Right lobe of liver (tissue), 6 donors: ENCODE measurements around the gene DTNA. TPM values are rescaled to one million over a fixed set of nuclear protein-coding genes. Genes with fewer than 3 reads are reported as not detected.

Experiments used
- ATAC-seq, 4 donors: fragments of 200-7000 bp; cut with Tn5 transposase; one replicate each; pipeline ENCODE4 v1.9.1; 2020; ENCODE audit warnings: mild to moderate bottlenecking in 4 of 4, moderate library complexity in 4 of 4
- DNase-seq, 3 donors: peaks; one replicate each; pipeline ENCODE4 v3.0.0-alpha.2; 2020
- H3K27ac ChIP-seq, 3 donors: fragments of 200-600 bp; one replicate each; pipeline ENCODE4 v1.8.0; 2022
- H3K27me3 ChIP-seq, 2 donors: fragments of 200-600 bp; one replicate each; pipeline ENCODE4 v1.8.0; 2022
- H3K36me3 ChIP-seq, 4 donors: fragments of 200-600 bp; sonication (generic) in 1 of 4; one replicate each; pipeline versions ENCODE4 v1.5.1 to v1.8.0; 2017 to 2022; ENCODE audit warnings: control low read depth in 1 of 4
- H3K4me1 ChIP-seq, 4 donors: fragments of 200-600 bp; sonication (generic) in 1 of 4; one replicate each; pipeline versions ENCODE4 v1.5.1 to v1.8.0; 2017 to 2022; ENCODE audit warnings: control low read depth in 1 of 4
- H3K4me3 ChIP-seq, 3 donors: fragments of 200-600 bp; one replicate each; pipeline ENCODE4 v1.8.0; 2022
- H3K9me3 ChIP-seq, 4 donors: fragments of 200-600 bp; sonication (generic) in 1 of 4; one replicate each; pipeline versions ENCODE4 v1.5.1 to v1.8.0; 2017 to 2022; ENCODE audit warnings: control low read depth in 1 of 4
- CTCF ChIP-seq, 4 donors: fragments of 200-600 bp in 3 of 4; fragments of 450-650 bp in 1 of 4; IDR thresholded peaks; one replicate each; pipeline versions ENCODE4 v1.5.1 to v1.8.0; 2016 to 2022; ENCODE audit warnings: antibody characterized with exemption in 4 of 4, mild to moderate bottlenecking in 2 of 4
- POLR2A ChIP-seq: fragments of 450-650 bp; IDR thresholded peaks from one replicate; pipeline ENCODE4 v1.6.1; 2017; ENCODE audit warnings: antibody characterized with exemption, mild to moderate bottlenecking
- WGBS: methylation state at CpG from one replicate; pipeline ENCODE4 v1.1.6; 2018; ENCODE audit warnings: low coverage, low lambda C conversion rate; ENCODE audit not compliant: insufficient coverage; ENCODE audit errors: missing lambda C conversion rate; 5-methylcytosine and 5-hydroxymethylcytosine counted together
- intact Hi-C, 2 donors: fragments of 100-400 bp; cut with DNase I; formaldehyde crosslinking; loops; one replicate each; pipeline versions ENCODE4 v1.11.2 to v1.14.1; 2022
- total RNA-seq, 6 experiments: library from RNA; depleted of rRNA in 2 of 6; stranded (reverse); fragments of >200 nt in 2 of 6; fragmentation: NEBNext Ultra II Directional in 3 of 6; extraction: Animal tissue kit (Norgen Biotek cat#: 25700) in 3 of 6; gene quantifications; one replicate each; pipeline versions ENCODE4 v1.1.0 to v1.2.4, GENCODE V29; 2016 to 2023
- donor health status: DM: no; HTN: yes; CAD: no.
- donor health status: DM: no; HTN: no; CAD: no.
- donor health status: DM: no; HTN: no; CAD: no.
- donor health status: DM: no; HTN: yes; CAD: no.
- donor health status: DM: no; HTN: yes; CAD: no.

DTNA gene
- total RNA-seq, 6 experiments from 2014 or later = 0.90 to 29.4 (median 13.7) TPM

- H3K4me1 ChIP-seq = peaks cover 0 to 11% (median 0%) of the 10 kb centered on the region in 4 donors
- H3K27ac ChIP-seq = peak overlapping the region in 2 of 3 donors; percentile 71 to 80
- H3K4me3 ChIP-seq = no peak overlapping the region
- peak; percentile 51 to 85 (median 78) for ATAC-seq
- 47% methylated on average over 2 of the region's 2 CpGs for WGBS
- H3K36me3 ChIP-seq = no peaks in the 10 kb centered on the region
- no peak for TF ChIP-seq CTCF (IDR thresholded peaks at IDR 0.05)
- intact Hi-C loops = no loop called here
- peak in 1 of 3 donors; percentile 31 for DNase-seq
- H3K9me3 ChIP-seq = no peaks in the 10 kb centered on the region
- H3K27me3 ChIP-seq = no peaks in the 10 kb centered on the region
Measured at GRCh38 chr18:34929336-34929780, 219.3 kb downstream of the DTNA start.

GRCh38 chr18:34932363-34932762 is 222.3 kb downstream of the DTNA start:
- ATAC-seq = no peak
- TF ChIP-seq CTCF (IDR thresholded peaks at IDR 0.05) (no peak), POLR2A (no peak)
- no peaks in the 10 kb centered on the region for H3K27me3 ChIP-seq
- H3K27ac ChIP-seq = no peak overlapping the region
- no peaks in the 10 kb centered on the region for H3K9me3 ChIP-seq
- peaks cover 0 to 11% (median 0%) of the 10 kb centered on the region in 4 donors for H3K4me1 ChIP-seq
- 70% methylated on average over 1 of the region's 1 CpG for WGBS
- no peak overlapping the region for H3K4me3 ChIP-seq
- no peak for DNase-seq
- H3K36me3 ChIP-seq = no peaks in the 10 kb centered on the region
- intact Hi-C loops = no loop called here

- Histone ChIP-seq H3K4me3 (no peak overlapping the region), H3K9me3 (no peaks in the 10 kb centered on the region), H3K4me1 (peaks cover 0 to 11% (median 0%) of the 10 kb centered on the region in 4 donors), H3K36me3 (no peaks in the 10 kb centered on the region), H3K27ac (no peak overlapping the region), H3K27me3 (no peaks in the 10 kb centered on the region)
- 69% methylated on average over 4 of the region's 4 CpGs for WGBS
- intact Hi-C loops = no loop called here
- no peak for ATAC-seq
- no peak for DNase-seq
- TF ChIP-seq CTCF (IDR thresholded peaks at IDR 0.05) = no peak
- no peak for TF ChIP-seq POLR2A
Measured at GRCh38 chr18:34932792-34933466, 222.8 kb downstream of the DTNA start.

- 100% methylated on average over 1 of the region's 1 CpG for WGBS
- ATAC-seq (no peak), DNase-seq (no peak)
- Histone ChIP-seq H3K4me3 (no peak overlapping the region), H3K27ac (no peak overlapping the region), H3K27me3 (no peaks in the 10 kb centered on the region), H3K9me3 (no peaks in the 10 kb centered on the region), H3K36me3 (no peaks in the 10 kb centered on the region), H3K4me1 (peaks cover 0 to 5% (median 0%) of the 10 kb centered on the region in 4 donors)
- intact Hi-C loops = no loop called here
- TF ChIP-seq POLR2A = no peak
- TF ChIP-seq CTCF (IDR thresholded peaks at IDR 0.05) = no peak
Measured at GRCh38 chr18:34933909-34934661, 224.0 kb downstream of the DTNA start.
